ENCODE data around the gene MAEA. TPM values are rescaled to one million over a fixed set of nuclear protein-coding genes. Genes with fewer than 3 reads are reported as not detected.

MAEA gene
- total and polyA plus RNA-seq, 2 experiments from 2014 or later, result 66.6 to 73.2 TPM

DNA sequence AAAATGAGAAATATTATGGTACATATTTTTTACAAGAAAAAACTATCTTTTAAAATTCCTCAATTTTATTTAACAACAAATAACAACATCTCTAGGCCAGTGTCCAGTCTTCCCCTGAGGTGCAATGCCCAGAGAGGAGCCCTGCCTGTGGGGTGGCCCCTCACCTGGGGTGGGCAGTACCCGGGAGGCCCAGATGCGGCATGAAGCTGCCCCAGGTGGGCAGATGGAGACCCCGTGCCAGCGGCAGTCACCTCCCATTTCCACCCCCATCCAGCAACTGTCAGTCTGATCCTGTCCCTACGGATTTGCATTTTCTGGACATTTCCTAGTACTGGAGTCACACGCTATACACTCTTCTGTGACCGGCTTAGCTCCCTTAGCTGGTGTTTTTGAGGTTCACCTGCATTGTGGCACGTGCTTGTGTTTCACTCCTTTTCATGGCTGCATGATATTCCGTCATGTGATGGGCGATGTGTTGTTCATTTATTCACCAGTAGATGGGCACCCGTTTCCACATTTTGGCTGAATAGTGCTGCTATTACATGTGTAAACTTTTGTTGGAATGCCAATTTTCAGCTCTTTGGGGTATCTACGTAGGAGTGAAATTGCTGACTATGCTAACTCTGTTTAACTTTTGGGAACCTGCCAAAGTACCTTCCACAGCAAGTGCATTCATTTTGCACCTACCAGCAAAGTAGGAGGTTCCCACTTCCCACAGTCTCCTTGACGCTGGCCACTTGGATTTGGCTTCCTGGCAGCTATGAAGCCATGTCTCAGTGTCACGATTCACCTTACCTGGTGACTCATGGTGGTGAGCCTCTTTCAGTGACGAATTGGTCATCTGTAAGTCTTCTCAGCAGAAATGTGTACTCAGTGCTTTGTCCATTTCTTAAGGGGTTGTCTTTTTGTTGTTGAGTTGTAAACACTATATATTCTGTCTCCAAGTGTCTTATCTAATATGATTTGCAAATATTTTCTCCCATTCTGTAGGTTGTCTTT is 11.7 kb upstream of the MAEA start:
- H3K36me3 ChIP-seq (replicated peaks; ENCODE audit: insufficient read depth, low read depth), result no peaks in the 10 kb centered on the region
- no peak for DNase-seq (ENCODE audit: low spot score)
- H3K27me3 ChIP-seq, result no peaks in the 10 kb centered on the region
- no peaks in the 10 kb centered on the region for H3K4me1 ChIP-seq (ENCODE audit: insufficient read depth)
- H3K9me2 ChIP-seq (replicated peaks; ENCODE audit: insufficient read depth), result no peaks in the 10 kb centered on the region
- no peaks in the 10 kb centered on the region for H3K79me2 ChIP-seq
- H3K9me3 ChIP-seq (ENCODE audit: low read depth), result no peaks in the 10 kb centered on the region
- H2AFZ ChIP-seq, result no peak overlapping the region
- no peaks in the 10 kb centered on the region for H4K20me1 ChIP-seq (ENCODE audit: insufficient read depth, poor library complexity, severe bottlenecking)
- no peak for TF ChIP-seq EZH2phosphoT487 (IDR thresholded peaks at IDR 0.05; ENCODE audit: low read depth, severe bottlenecking, unreplicated experiment)
- TF ChIP-seq, protein P1, sequence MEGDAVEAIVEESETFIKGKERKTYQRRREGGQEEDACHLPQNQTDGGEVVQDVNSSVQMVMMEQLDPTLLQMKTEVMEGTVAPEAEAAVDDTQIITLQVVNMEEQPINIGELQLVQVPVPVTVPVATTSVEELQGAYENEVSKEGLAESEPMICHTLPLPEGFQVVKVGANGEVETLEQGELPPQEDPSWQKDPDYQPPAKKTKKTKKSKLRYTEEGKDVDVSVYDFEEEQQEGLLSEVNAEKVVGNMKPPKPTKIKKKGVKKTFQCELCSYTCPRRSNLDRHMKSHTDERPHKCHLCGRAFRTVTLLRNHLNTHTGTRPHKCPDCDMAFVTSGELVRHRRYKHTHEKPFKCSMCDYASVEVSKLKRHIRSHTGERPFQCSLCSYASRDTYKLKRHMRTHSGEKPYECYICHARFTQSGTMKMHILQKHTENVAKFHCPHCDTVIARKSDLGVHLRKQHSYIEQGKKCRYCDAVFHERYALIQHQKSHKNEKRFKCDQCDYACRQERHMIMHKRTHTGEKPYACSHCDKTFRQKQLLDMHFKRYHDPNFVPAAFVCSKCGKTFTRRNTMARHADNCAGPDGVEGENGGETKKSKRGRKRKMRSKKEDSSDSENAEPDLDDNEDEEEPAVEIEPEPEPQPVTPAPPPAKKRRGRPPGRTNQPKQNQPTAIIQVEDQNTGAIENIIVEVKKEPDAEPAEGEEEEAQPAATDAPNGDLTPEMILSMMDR (IDR thresholded peaks at IDR 0.05; ENCODE audit: poor library complexity), result no peak
- TF ChIP-seq EZH2 (IDR thresholded peaks at IDR 0.05; ENCODE audit: borderline replicate concordance), result no peak
- no peak overlapping the region for H3K4me2 ChIP-seq
- no peak overlapping the region for H3K27ac ChIP-seq
- H3K4me3 ChIP-seq, result no peak overlapping the region
- 82% methylated on average over 15 of the region's 15 CpGs for WGBS (ENCODE audit: low lambda C conversion rate, missing lambda C conversion rate)

DNA sequence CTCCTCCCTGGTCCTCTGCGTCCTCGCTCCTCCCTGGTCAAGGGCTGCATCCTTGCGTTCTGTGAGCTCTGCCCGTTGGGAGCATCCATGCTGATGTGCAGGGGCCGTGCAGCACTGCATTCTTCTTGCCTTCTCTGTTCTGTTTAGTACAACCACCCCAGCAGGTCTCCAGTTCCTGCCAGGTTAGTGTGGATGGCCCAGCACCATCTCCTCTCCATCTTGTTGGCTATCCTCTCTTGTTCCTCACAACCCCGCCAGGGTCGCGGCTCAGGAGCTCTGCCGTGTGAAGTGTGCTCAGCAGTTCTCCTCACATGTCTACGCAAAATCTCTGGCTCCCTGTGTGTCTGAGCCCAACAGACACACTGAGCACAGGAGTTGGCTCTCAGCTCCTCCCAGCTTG is 10.4 kb upstream of the MAEA start:
- no peaks in the 10 kb centered on the region for H3K9me3 ChIP-seq (ENCODE audit: low read depth)
- no peaks in the 10 kb centered on the region for H3K4me1 ChIP-seq (ENCODE audit: insufficient read depth)
- H3K4me2 ChIP-seq, result no peak overlapping the region
- no peak for DNase-seq (ENCODE audit: low spot score)
- H4K20me1 ChIP-seq (ENCODE audit: insufficient read depth, poor library complexity, severe bottlenecking), result no peaks in the 10 kb centered on the region
- no peaks in the 10 kb centered on the region for H3K9me2 ChIP-seq (replicated peaks; ENCODE audit: insufficient read depth)
- no peaks in the 10 kb centered on the region for H3K36me3 ChIP-seq (replicated peaks; ENCODE audit: insufficient read depth, low read depth)
- H3K27ac ChIP-seq, result no peak overlapping the region
- TF ChIP-seq EZH2 (IDR thresholded peaks at IDR 0.05; ENCODE audit: borderline replicate concordance), result no peak
- TF ChIP-seq, protein P1 (IDR thresholded peaks at IDR 0.05; ENCODE audit: poor library complexity), result no peak
- no peak for TF ChIP-seq EZH2phosphoT487 (IDR thresholded peaks at IDR 0.05; ENCODE audit: low read depth, severe bottlenecking, unreplicated experiment)
- no peaks in the 10 kb centered on the region for H3K79me2 ChIP-seq
- H3K27me3 ChIP-seq, result no peaks in the 10 kb centered on the region
- H3K4me3 ChIP-seq, result no peak overlapping the region
- no peak overlapping the region for H2AFZ ChIP-seq
- 91% methylated on average over 10 of the region's 10 CpGs for WGBS (ENCODE audit: low lambda C conversion rate, missing lambda C conversion rate)

DNA sequence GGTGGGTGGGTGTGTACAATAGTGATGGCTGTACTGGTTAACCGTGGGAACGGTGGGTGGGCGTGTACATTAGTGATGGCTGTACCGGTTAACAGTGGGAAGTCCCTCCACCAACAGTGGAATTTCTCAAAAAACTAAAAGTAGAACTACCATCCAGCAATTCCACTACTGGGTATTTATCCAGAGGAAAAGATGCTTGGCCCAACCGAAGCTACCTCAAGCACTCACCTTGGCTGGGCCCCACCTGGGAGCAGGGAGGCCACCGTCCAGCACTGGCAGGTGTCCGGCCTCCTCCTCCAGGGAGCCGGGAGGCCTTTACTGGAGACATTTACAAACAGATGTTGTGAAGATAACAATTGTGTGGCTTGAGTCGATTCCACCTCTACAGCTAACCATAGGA is 6.0 kb upstream of the MAEA start:
- Histone ChIP-seq H2AFZ (no peak overlapping the region), H3K4me1 (ENCODE audit: insufficient read depth) (peaks cover 3% of the 10 kb centered on the region), H3K36me3 (replicated peaks; ENCODE audit: insufficient read depth, low read depth) (no peaks in the 10 kb centered on the region), H3K27ac (no peak overlapping the region), H4K20me1 (ENCODE audit: insufficient read depth, poor library complexity, severe bottlenecking) (no peaks in the 10 kb centered on the region), H3K79me2 (peaks cover 6% of the 10 kb centered on the region), H3K9me3 (ENCODE audit: low read depth) (no peaks in the 10 kb centered on the region), H3K9me2 (replicated peaks; ENCODE audit: insufficient read depth) (no peaks in the 10 kb centered on the region), H3K4me3 (no peak overlapping the region), H3K4me2 (no peak overlapping the region), H3K27me3 (no peaks in the 10 kb centered on the region)
- no peak for DNase-seq (ENCODE audit: low spot score)
- whole genome bisulfite sequencing (ENCODE audit: low lambda C conversion rate, missing lambda C conversion rate), result 86% methylated on average over 9 of the region's 9 CpGs
- TF ChIP-seq, protein P1 (IDR thresholded peaks at IDR 0.05; ENCODE audit: poor library complexity), result no peak
- TF ChIP-seq EZH2phosphoT487 (IDR thresholded peaks at IDR 0.05; ENCODE audit: low read depth, severe bottlenecking, unreplicated experiment) (no peak), EZH2 (IDR thresholded peaks at IDR 0.05; ENCODE audit: borderline replicate concordance) (no peak)
